Mucosa of descending colon (tissue), 3 donors: Measurements from ENCODE around the gene HEPACAM. TPM values are rescaled to one million over a fixed set of nuclear protein-coding genes. Genes with fewer than 3 reads are reported as not detected.

ENCODE experiments used
- ATAC-seq: fragments of 200-7000 bp; cut with Tn5 transposase; one replicate; pipeline ENCODE4 v1.9.1; 2020; ENCODE audit warnings: mild to moderate bottlenecking, moderate library complexity
- DNase-seq, 3 donors: peaks; one replicate each; pipeline ENCODE4 v3.0.0-alpha.2; 2020
- H3K36me3 ChIP-seq: fragments of 200-600 bp; one replicate; pipeline ENCODE4 v1.8.0; 2021; ENCODE audit warnings: low read depth, mild to moderate bottlenecking
- H3K4me1 ChIP-seq: fragments of 200-600 bp; one replicate; pipeline ENCODE4 v1.8.0; 2021; ENCODE audit warnings: low read depth, mild to moderate bottlenecking
- H3K4me3 ChIP-seq: fragments of 200-600 bp; one replicate; pipeline ENCODE4 v1.8.0; 2021; ENCODE audit warnings: mild to moderate bottlenecking
- H3K9me3 ChIP-seq: fragments of 200-600 bp; one replicate; pipeline ENCODE4 v1.8.0; 2021; ENCODE audit warnings: mild to moderate bottlenecking
- CTCF ChIP-seq: fragments of 200-600 bp; IDR thresholded peaks from one replicate; pipeline ENCODE4 v1.8.0; 2022; ENCODE audit warnings: antibody characterized with exemption, mild to moderate bottlenecking
- intact Hi-C, 2 donors: fragments of 100-400 bp; cut with DNase I in 1 of 2; cut with micrococcal nuclease in 1 of 2; formaldehyde crosslinking; loops; one replicate each; pipeline versions ENCODE4 v1.11.0 to v1.11.1; 2022; cut with DNase I, micrococcal nuclease
- total RNA-seq, 3 donors: library from RNA; stranded (reverse); fragmentation: NEBNext Ultra II Directional in 2 of 3; extraction: Animal tissue kit (Norgen Biotek cat#: 25700) in 2 of 3; gene quantifications; one replicate each; pipeline versions ENCODE4 v1.2.1 to v1.2.4, GENCODE V29; 2021 to 2023
- donor health status: DM: no; HTN: no; CAD: no; lungs with moderate emphysema.
- donor health status: DM: no; HTN: no; CAD: no.
- donor health status: DM: no; HTN: yes; CAD: no.

HEPACAM gene
- total RNA-seq, 3 donors from 2014 or later = 0.57 TPM; not detected in 2

GRCh38 chr11:124873951-124874350, 61.9 kb downstream of the HEPACAM start:
- intact Hi-C loops = no loop called here
- Histone ChIP-seq H3K4me3 (no peak overlapping the region), H3K4me1 (peaks cover 3% of the 10 kb centered on the region), H3K36me3 (no peaks in the 10 kb centered on the region), H3K9me3 (no peaks in the 10 kb centered on the region)
- no peak for TF ChIP-seq CTCF
- ATAC-seq (no peak), DNase-seq (no peak)

- TF ChIP-seq CTCF = no peak
- no peak overlapping the region for H3K4me3 ChIP-seq
- intact Hi-C loops = no loop called here
- DNase-seq = no peak
- H3K9me3 ChIP-seq = no peaks in the 10 kb centered on the region
- H3K36me3 ChIP-seq = no peaks in the 10 kb centered on the region
- ATAC-seq = no peak
- peaks cover 3% of the 10 kb centered on the region for H3K4me1 ChIP-seq
Observed at GRCh38 chr11:124872741-124873140, 63.1 kb downstream of the HEPACAM start.

DNA sequence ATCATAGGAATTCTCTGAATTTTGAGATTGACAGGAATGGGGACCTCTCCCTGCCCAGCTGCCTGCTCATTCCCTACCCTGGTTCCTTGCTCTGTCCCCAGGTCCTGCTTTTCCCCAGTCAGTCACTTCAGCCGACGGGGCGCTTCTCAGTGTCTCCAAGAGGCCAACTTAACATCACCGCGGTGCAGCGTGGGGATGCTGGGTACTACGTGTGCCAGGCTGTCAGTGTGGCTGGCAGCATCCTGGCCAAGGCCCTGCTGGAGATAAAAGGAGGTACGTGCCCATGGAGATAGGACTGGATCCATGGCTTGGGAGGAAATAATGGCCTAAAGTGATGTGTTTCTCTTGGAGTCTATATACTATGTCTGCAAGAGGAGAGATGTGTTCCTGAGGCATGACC, 63.6 kb downstream of the HEPACAM start:
- Histone ChIP-seq H3K9me3 (no peaks in the 10 kb centered on the region), H3K36me3 (no peaks in the 10 kb centered on the region), H3K4me1 (peaks cover 3% of the 10 kb centered on the region), H3K4me3 (no peak overlapping the region)
- ATAC-seq (no peak), DNase-seq (no peak)
- TF ChIP-seq CTCF = no peak
- intact Hi-C loops = no loop called here

DNA sequence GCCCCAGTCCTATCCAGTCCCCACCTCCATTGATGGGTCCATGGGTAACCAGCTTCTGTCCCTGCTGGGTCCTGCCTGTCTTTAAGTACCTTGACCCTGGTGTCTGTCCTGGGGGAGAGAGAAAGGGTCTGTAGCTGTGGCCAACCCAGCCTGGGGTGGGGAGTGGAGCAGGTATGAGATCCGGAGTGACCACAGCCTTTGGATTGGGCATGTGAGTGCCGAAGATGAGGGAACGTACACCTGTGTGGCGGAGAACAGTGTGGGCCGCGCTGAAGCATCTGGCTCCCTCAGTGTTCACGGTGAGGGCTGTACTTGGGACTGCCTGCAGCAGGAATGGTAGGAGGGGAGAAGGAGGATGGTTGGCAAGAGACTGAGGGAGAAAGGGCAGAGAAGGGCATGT, 65.4 kb downstream of the HEPACAM start:
- intact Hi-C loops = no loop called here
- H3K4me3 ChIP-seq = no peak overlapping the region
- peaks cover 6% of the 10 kb centered on the region for H3K4me1 ChIP-seq
- no peaks in the 10 kb centered on the region for H3K36me3 ChIP-seq
- ATAC-seq (no peak), DNase-seq (no peak)
- H3K9me3 ChIP-seq = no peaks in the 10 kb centered on the region
- no peak for TF ChIP-seq CTCF

- ATAC-seq = no peak
- Histone ChIP-seq H3K9me3 (no peaks in the 10 kb centered on the region), H3K36me3 (no peaks in the 10 kb centered on the region), H3K4me3 (no peak overlapping the region), H3K4me1 (peaks cover 11% of the 10 kb centered on the region)
- intact Hi-C loops = no loop called here
- no peak for DNase-seq
- TF ChIP-seq CTCF = no peak
Observed at GRCh38 chr11:124869856-124870387, 65.9 kb downstream of the HEPACAM start.

DNA sequence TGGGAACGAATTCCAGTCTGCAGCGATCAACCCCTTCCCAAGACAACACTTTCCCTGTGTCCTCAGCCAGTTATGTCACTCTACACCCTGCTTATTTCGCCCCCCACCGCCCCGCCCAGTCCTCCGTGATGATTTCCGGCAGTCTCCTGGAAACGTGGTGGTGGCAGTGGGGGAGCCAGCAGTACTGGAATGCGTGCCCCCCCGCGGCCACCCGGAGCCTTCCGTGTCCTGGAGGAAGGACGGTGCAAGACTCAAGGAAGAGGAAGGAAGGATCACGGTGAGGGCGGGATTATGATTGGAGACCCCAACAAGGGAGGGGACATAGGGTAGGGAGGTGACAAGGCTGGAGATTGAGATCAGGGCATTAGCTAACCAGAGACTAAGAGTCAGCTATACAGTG, 66.5 kb downstream of the HEPACAM start:
- TF ChIP-seq CTCF = no peak
- no peak for ATAC-seq

More for the DNA sequence above, 66.5 kb downstream of the HEPACAM start:
- no peaks in the 10 kb centered on the region for H3K9me3 ChIP-seq
- no peak overlapping the region for H3K4me3 ChIP-seq
- no peak for DNase-seq
- H3K4me1 ChIP-seq = peaks cover 12% of the 10 kb centered on the region
- intact Hi-C loops = no loop called here
- no peaks in the 10 kb centered on the region for H3K36me3 ChIP-seq
